ENCODE measurements around the gene TAAR5. TPM values are rescaled to one million over a fixed set of nuclear protein-coding genes. Genes with fewer than 3 reads are reported as not detected.
"Not testable (repeated sequence)": the region's sequence is repeated elsewhere in the genome, so short reads cannot be mapped to it uniquely, and the experiment has no call there.

The TAAR5 gene, protein sequence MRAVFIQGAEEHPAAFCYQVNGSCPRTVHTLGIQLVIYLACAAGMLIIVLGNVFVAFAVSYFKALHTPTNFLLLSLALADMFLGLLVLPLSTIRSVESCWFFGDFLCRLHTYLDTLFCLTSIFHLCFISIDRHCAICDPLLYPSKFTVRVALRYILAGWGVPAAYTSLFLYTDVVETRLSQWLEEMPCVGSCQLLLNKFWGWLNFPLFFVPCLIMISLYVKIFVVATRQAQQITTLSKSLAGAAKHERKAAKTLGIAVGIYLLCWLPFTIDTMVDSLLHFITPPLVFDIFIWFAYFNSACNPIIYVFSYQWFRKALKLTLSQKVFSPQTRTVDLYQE
- total RNA-seq = not detected

GRCh38 chr6:132589454-132589853, at the start of gene TAAR5:
TSS of gene TAAR5 (minus strand) at chr6:132589741. CDS start at chr6:132589686, 55 bp downstream.
- intact Hi-C loops (cut with DNase I) = no loop called here
- Histone ChIP-seq H3K4me3 (no peak within 1 kb of the TSS), H3K27ac (no peak within 1 kb of the TSS), H3K9me3 (no peaks in the 10 kb centered on the region), H3K36me3 (no peaks in the 10 kb centered on the region), H3K4me1 (replicated peaks) (no peaks in the 10 kb centered on the region), H3K27me3 (replicated peaks; ENCODE audit: insufficient read depth) (no peaks in the 10 kb centered on the region)
- 81% methylated on average over 5 of the region's 5 CpGs for WGBS
- no peak for DNase-seq (ENCODE audit: low spot score)
- TF ChIP-seq POLR2AphosphoS5 (IDR thresholded peaks at IDR 0.05) = no peak
- TF ChIP-seq CTCF (IDR thresholded peaks at IDR 0.05) = no peak
- TF ChIP-seq POLR2A (IDR thresholded peaks at IDR 0.05) = no peak

GRCh38 chr6:132637135-132637534, 47.6 kb upstream of the TAAR5 start:
- H3K4me3 ChIP-seq; H3K27ac ChIP-seq; H3K27me3 ChIP-seq (replicated peaks; ENCODE audit: insufficient read depth); DNase-seq (ENCODE audit: low spot score); H3K36me3 ChIP-seq; H3K4me1 ChIP-seq (replicated peaks); H3K9me3 ChIP-seq; intact Hi-C loops (cut with DNase I): not testable (repeated sequence)
- 97% methylated on average over 1 of the region's 1 CpG for WGBS

DNA sequence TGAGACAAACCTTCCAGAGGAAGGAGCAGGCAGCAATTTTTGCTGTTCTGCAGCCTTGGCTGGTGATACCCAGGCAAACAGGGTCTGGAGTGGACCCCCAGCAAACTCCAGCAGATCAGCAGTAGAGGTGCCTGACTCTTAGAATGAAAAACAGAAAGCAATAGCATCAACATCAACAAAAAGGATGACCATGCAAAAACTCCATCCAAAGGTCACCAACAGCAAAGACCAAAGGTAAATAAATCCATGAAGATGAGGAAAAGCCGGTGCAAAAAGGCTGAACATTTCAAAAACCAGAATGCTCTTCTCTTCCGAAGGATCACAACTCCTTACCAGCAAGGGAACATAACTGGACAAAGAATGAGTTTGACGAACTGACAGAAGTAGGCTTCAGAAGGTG, 46.4 kb upstream of the TAAR5 start:
- H3K36me3 ChIP-seq; H3K27ac ChIP-seq; H3K9me3 ChIP-seq; DNase-seq (ENCODE audit: low spot score); H3K4me3 ChIP-seq; intact Hi-C loops (cut with DNase I); H3K27me3 ChIP-seq (replicated peaks; ENCODE audit: insufficient read depth); H3K4me1 ChIP-seq (replicated peaks): not testable (repeated sequence)
- 96% methylated on average over 3 of the region's 3 CpGs for WGBS

- H3K36me3 ChIP-seq; H3K9me3 ChIP-seq; H3K27me3 ChIP-seq (replicated peaks; ENCODE audit: insufficient read depth); H3K4me1 ChIP-seq (replicated peaks); intact Hi-C loops (cut with DNase I); DNase-seq (ENCODE audit: low spot score); H3K27ac ChIP-seq; H3K4me3 ChIP-seq: not testable (repeated sequence)
- 38% methylated on average over 2 of the region's 3 CpGs for WGBS
These were observed 45.7 kb upstream of the TAAR5 start for GRCh38 chr6:132635288-132635687.

GRCh38 chr6:132634796-132635195, 45.3 kb upstream of the TAAR5 start:
- intact Hi-C loops (cut with DNase I) = no loop called here
- WGBS = 70% methylated on average over 4 of the region's 4 CpGs
- no peak for DNase-seq (ENCODE audit: low spot score)

DNA sequence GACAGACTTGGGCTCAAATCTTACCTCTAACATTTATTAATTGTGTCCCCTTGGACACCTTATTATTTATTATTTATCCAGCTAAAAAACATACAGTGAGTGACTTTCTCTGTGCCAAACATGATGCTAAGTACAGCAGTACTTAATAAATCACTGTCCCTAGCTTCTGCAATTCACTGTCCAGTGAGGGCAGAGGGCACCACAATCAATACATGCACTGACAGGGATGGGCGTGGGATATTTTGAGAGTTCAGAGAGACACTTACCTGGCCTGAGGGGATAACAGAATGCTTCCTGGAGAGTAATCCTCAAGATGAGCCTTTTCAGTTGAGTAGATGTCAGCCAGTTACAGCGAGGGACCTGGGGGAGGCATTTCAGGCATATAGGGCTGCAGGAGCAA, 43.8 kb upstream of the TAAR5 start:
- Histone ChIP-seq H3K9me3 (no peaks in the 10 kb centered on the region), H3K4me1 (replicated peaks) (no peaks in the 10 kb centered on the region), H3K4me3 (no peak overlapping the region), H3K27ac (no peak overlapping the region), H3K27me3 (replicated peaks; ENCODE audit: insufficient read depth) (no peaks in the 10 kb centered on the region), H3K36me3 (no peaks in the 10 kb centered on the region)
- 92% methylated on average over 2 of the region's 2 CpGs for WGBS
- TF ChIP-seq CTCF (IDR thresholded peaks at IDR 0.05) (no peak), POLR2A (IDR thresholded peaks at IDR 0.05) (no peak), POLR2AphosphoS5 (IDR thresholded peaks at IDR 0.05) (no peak)
- intact Hi-C loops (cut with DNase I) = no loop called here
- DNase-seq (ENCODE audit: low spot score) = no peak

More at GRCh38 chr6:132634796-132635195, 45.3 kb upstream of the TAAR5 start:
- Histone ChIP-seq H3K9me3 (no peaks in the 10 kb centered on the region), H3K27ac (no peak overlapping the region), H3K36me3 (no peaks in the 10 kb centered on the region), H3K4me1 (replicated peaks) (no peaks in the 10 kb centered on the region), H3K4me3 (no peak overlapping the region), H3K27me3 (replicated peaks; ENCODE audit: insufficient read depth) (no peaks in the 10 kb centered on the region)
- TF ChIP-seq CTCF (IDR thresholded peaks at IDR 0.05) (no peak), POLR2AphosphoS5 (IDR thresholded peaks at IDR 0.05) (no peak), POLR2A (IDR thresholded peaks at IDR 0.05) (no peak)

Data from prostate gland (tissue), 2 donors.